GM12892 (cell line): ENCODE data around the gene PARP15.

Experiments used
- POLR2A ChIP-seq: IDR thresholded peaks from 2 replicates; pipeline ENCODE4 v1.6.1; 2011; ENCODE audit warnings: low read depth, low read length, control low read depth
- POLR2AphosphoS5 ChIP-seq: IDR thresholded peaks from 2 replicates; pipeline ENCODE4 v1.6.1; 2011; ENCODE audit warnings: low read depth, low read length, control low read depth
- TAF1 ChIP-seq: IDR thresholded peaks from 2 replicates; pipeline ENCODE4 v1.6.1; 2011; ENCODE audit warnings: low read depth, mild to moderate bottlenecking, control low read depth, low read length, borderline replicate concordance

- TF ChIP-seq POLR2A = no peak
- no peak for TF ChIP-seq POLR2AphosphoS5
- no peak for TF ChIP-seq TAF1
Observed at GRCh38 chr3:122602011-122602710, 24.7 kb downstream of the PARP15 start.
